NCI-H748 (cell line): ENCODE measurements around the gene ERI2.
"Not testable (repeated sequence)": the region's sequence is repeated elsewhere in the genome, so short reads cannot be mapped to it uniquely, and the experiment has no call there.

Experiments
- DNase-seq: peaks from one replicate; lab custom pipeline; 2025; ENCODE audit not compliant: unreplicated experiment; lab: John Stamatoyannopoulos, UW

The ERI2 gene

DNA sequence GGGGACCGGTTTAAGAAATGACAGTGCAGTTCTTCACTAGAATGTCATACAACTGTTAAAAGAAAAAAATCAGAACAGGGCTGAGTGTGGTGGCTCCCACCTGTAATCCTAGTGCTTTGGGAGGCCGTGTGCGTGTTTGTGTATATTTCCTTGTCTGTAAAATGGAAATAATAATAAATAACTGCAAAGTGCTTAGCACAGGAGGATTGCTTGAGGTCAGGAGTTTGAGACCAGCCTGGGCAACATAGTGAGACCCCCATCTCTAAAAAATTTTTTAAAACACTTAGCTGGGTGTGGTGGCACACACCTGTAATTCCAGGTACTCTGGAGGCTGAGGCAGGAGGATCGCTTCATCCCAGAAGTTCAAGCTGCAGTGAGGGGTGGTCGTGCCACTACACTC lies 40.0 kb downstream of the ERI2 start:
- no peak for DNase-seq

DNA sequence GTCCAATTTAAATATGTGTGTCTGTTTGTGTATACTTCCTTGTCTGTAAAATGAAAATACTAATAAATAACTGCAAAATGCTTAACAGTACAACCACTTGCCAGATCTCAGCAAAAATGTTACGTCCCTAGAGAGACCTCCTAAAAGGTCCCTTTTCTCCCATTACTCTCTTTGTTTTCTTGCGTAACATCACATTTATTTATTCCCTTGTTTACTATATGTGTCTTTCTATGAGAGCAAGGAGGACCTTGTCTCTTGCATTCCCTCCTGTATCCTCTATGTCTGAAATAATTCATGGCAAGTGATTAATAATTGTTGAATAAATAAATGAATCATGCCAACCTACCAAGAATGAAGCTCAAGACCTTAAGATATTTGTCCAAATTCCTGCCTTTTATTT lies 40.5 kb downstream of the ERI2 start:
- DNase-seq = no peak

DNA sequence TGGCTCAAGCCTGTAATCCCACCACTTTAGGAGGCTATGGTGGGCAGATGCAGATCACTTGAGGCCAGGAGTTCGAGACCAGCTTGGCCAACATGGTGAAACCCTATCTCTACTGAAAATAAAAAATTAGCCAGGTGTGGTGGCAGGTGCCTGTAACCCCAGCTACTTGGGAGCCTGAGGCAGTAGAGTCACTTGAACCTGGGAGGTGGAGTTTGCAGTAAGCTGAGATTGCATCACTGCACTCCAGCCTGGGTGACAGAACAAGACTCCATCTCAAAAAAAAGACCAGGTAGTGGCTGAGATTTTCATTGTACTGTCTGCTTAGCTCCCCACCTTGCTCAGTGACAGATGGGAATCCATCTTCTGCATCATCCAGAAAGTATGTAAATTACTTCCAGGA lies 41.8 kb downstream of the ERI2 start:
- not testable (repeated sequence) for DNase-seq

DNA sequence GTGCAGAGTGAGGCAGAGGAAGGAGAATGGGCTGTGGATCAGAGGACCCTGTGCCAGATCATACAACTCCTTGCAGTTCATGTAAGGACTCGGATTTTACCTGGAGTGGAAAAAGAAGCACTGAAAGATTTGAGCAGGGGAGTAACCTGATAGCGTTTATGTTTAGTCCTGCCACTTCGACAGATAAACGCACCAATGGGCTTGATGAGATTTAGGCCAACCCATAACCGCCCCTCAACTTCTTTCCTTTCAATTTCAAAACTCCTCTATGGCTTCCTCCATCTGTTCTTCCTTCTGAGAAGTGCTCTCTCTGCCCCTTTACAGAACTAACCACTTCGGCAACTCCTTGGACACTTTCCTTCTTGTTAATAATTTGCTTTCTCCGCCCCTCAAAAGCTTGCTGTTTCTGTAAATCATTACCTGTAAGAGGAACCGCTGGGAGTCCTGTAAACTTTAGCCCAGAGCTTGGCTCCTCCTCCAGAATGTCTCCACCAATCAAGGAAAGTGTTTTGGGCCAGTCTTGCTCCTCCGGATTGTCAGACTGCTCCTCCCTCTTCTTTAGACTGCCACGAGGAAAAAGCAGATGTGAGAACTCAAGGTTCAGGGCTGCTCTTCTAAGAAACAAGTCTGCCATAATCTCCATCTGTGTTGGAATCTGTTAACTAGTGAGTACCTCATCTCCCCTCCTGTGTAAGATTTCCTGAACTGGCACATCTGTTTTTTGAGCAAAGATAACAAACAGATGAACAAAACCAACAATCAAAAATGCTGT lies 42.6 kb downstream of the ERI2 start, which contains the start of gene ACSM3:
TSS of gene ACSM3 (plus strand) at position 554 of the 772 bp plus-strand sequence. CDS start 6,021 bp downstream, outside the sequence.
- peak; percentile 14 for DNase-seq

DNA sequence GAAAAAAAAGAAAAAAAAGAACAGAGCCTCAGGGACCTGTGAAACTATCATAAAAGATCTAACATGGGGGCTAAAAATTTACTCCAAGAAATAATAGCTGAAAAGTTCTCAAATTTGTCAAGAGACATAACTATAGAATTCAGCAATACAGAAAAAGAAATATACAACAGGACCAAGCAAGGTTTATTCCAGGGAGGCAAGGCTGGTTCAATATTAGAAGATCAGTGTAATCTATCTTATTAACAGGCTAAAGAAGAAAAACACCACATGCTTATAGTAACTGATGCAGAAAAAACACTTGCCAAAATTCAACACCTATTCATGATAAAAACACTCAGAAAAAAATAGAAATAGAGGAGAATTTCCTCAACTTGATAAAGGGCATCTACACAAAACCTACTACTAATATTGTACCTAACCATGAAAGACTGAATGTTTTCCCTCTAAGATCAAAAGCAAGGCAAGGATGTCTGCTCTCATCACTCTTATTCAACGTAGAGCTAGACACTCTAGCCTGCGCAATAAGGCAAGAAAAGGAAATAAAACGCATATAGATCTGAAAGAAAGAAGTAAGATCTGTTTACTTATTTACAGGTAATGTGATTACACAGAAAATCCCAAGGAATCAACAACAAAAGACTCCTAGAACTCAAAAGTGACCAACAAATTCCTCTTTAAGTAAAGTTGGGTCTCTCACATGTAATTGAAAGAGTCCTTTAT lies 43.7 kb downstream of the ERI2 start:
- DNase-seq = no peak

DNA sequence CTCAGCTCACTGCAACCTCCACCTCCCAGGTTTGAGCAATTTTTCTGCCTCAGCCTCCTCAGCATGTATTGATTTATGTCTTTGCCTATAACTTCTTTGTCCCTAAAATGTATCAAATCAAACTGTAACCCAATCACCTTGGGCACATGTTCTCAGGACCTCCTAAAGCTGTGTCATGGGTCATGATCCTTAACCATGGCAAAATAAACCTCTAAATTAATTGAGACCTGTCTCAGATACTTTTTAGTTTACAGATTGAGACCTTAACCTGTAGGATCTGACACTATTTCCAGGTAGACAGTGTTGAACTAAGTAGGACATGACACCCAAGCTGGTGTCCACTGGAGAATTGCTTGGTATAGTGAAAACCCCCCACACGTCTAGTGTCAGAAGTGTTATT lies 45.1 kb downstream of the ERI2 start:
- DNase-seq = no peak

DNA sequence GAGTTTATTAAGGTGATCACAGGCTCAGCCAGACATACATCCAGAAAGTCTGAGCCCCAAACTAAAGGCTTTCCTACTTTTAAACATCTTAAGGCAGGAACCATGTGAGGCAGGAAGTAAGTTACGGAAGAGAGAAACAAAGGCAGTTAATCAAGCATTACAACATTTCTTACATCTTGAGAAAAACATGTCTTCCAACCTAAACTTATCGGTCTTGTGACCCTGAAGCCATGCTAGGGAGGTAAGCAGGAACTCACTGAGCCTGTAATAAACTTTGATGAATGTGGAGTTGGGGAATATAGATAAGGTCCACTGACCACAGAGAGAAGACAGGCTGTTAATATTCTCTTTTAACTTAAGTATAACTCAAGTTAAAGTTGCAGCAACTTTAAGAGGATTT lies 45.9 kb downstream of the ERI2 start:
- DNase-seq = no peak

DNA sequence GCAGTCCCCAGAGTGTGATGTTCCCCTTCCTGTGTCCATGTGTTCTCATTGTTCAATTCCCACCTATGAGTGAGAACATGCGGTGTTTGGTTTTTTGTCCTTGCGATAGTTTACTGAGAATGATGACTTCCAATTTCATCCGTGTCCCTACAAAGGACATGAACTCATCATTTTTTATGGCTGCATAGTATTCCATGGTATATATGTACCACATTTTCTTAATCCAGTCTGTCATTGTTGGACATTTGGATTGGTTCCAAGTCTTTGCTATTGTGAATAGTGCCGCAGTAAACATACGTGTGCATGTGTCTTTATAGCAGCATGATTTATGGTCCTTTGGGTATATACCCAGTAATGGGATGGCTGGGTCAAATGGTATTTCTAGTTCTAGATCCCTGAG lies 50.5 kb downstream of the ERI2 start:
- not testable (repeated sequence) for DNase-seq

DNA sequence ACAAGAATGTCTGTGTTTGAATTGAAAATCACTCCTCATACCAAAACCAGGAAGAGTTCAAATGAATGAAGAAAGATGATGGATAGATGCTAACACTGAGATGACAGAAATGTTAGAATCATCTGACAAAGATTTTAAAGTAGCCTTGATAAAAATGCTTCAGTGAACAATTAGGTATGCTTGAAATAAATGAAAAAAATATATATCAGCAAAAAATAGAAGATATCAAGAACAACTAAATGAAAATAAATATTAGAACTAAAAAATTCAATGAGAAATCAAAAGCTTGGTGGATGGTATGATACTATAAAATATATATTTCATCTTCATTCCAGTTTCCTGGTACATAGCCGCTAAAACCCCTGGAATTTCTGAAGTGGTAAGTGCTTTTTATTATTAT lies 51.0 kb downstream of the ERI2 start:
- DNase-seq = no peak

DNA sequence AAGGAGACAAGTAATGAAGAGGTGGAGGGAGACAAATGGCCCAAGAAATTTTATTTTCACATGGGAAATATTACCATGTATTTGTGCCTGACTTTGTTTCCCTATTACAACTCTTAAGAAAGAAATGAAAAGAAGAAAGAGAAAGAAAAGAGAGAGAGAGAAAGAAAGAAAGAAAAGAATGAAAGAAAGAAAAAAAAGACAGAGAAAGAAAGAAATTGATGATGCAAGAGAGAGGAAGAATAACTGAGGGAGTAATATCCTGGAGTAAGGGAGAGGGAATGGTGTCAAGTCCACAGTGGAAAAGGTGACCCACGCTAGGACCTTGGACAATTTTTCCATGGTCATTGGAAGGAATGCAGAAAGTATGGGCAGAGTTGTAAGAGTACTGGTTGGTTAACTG lies 52.5 kb downstream of the ERI2 start:
- DNase-seq = no peak

DNA sequence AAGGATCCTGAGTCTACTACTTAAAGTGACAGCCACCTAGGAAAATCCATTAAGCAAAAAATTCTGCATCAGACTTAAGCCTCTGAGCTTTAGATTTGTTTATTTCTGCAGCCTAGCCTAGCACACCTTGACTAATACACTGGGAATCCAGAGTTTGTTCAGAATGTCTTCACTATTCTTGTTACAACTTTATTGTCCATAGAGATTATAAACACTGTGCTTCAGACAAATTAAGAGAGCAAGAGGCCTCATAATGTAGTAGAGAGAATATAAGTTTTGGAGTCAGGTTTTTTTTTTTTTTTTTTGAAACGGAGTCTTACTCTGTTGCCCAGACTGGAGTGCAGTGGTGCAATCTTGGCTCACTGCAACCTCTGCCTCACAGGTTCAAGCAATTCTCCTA lies 55.7 kb downstream of the ERI2 start:
- no peak for DNase-seq

DNA sequence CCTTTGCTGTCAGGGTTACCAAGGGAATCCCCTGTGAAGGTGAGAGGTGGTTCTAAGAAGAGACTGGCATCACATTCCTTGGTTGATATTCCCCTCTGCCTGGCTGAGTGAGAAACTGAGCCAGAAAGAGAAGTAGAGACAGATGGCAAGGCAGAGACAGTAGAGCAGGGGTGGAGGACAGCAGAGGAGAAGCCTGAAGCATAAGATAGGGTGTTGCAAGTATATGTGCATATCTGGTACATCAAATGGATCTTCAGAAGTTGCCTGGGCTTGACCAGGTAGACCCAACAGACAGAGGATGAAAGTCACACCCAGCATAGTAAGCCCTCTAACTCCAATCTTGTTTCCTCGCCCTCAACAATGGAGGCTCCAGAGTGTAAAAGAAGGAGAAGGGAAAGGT lies 56.8 kb downstream of the ERI2 start:
- no peak for DNase-seq

DNA sequence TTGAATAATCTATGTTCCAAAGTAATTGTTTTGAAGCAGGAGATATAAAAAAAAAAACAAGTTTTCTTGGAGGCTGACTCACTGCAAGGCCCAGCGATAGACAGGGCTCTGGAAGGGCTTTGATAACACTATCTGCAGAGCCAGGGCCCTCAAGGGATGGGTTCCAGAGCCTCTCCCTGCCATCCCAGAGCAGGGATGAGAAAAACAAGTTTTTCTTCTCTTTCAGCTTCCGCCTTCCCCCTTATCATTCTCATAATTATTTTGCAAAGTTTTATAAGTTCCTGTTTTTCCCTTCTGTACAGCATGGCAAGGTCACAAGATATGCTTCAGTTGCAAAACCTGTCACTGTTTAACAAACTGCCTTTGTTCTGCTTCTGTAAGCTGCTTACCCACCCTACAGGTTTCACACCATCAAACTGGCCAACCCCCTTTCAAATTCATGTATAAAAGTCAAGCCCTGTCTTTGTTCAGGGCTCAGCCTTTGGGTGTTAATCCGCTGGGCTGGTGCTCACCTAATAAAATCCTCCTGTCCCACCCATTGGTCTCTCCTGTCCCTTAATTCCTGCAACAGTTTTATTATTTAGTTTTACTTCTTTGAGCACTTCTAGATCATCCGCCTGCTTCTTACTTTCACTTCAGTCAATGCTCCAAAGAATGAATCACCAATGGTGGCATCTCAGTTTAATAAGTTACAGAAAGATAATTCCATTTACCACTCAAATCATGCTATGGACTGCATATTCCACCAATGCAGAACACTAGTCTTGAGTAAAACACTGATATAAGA lies 59.0 kb downstream of the ERI2 start:
- no peak for DNase-seq

DNA sequence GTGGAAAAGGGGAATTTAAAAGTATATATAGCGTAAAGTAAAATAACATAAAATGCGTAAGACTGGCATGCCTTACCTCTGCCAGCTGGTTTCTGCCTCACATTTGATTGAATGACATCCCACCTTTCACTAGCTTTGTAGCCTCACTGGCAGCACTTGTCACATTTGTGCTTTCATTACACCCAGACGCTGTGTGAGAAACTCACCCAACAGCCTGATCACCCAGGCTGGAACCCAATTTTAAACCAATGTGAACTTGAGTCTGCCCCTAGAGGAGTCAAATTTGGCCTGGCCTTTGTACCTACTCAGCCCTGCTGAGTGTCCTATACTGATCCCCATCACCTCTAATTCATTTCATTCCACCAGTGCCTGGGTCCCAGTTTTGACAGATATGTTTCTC lies 59.8 kb downstream of the ERI2 start:
- DNase-seq = no peak
